KOPT-K1 (cell line): ENCODE results near the gene CAMK2B.

Experiments used
- H3K27ac ChIP-seq: fragments of 200-600 bp; sonication (generic); 2 replicates; pipeline ENCODE4 v1.5.1; 2016; ENCODE audit warnings: antibody characterized with exemption, mild to moderate bottlenecking, low read depth, low read length; ENCODE audit not compliant: poor library complexity, severe bottlenecking
- H3K36me3 ChIP-seq: fragments of 200-600 bp; sonication (generic); 2 replicates; pipeline ENCODE4 v1.5.1; 2017; ENCODE audit warnings: antibody characterized with exemption, mild to moderate bottlenecking, low read length, moderate library complexity; ENCODE audit not compliant: insufficient read depth
- H3K9me3 ChIP-seq: fragments of 200-600 bp; sonication (generic); 2 replicates; pipeline ENCODE4 v1.5.1; 2017; ENCODE audit warnings: antibody characterized with exemption, low read length, mild to moderate bottlenecking; ENCODE audit not compliant: insufficient read depth, poor library complexity, severe bottlenecking

Gene CAMK2B

GRCh38 chr7:44279286-44279685 is 46.1 kb downstream of the CAMK2B start:
- Histone ChIP-seq H3K9me3 (no peaks in the 10 kb centered on the region), H3K27ac (no peak overlapping the region), H3K36me3 (no peaks in the 10 kb centered on the region)

GRCh38 chr7:44278451-44279161 is 46.8 kb downstream of the CAMK2B start:
- Histone ChIP-seq H3K27ac (no peak overlapping the region), H3K36me3 (no peaks in the 10 kb centered on the region), H3K9me3 (no peaks in the 10 kb centered on the region)

- no peaks in the 10 kb centered on the region for H3K9me3 ChIP-seq
- no peak overlapping the region for H3K27ac ChIP-seq
- no peaks in the 10 kb centered on the region for H3K36me3 ChIP-seq
These were observed 47.5 kb downstream of the CAMK2B start for GRCh38 chr7:44277851-44278250.

- no peak overlapping the region for H3K27ac ChIP-seq
- H3K36me3 ChIP-seq: no peaks in the 10 kb centered on the region
These were observed 48.0 kb downstream of the CAMK2B start for GRCh38 chr7:44277391-44277790.

GRCh38 chr7:44276571-44277221 is 48.7 kb downstream of the CAMK2B start:
- no peaks in the 10 kb centered on the region for H3K36me3 ChIP-seq
- H3K27ac ChIP-seq: no peak overlapping the region
- no peaks in the 10 kb centered on the region for H3K9me3 ChIP-seq

More at GRCh38 chr7:44277391-44277790, 48.0 kb downstream of the CAMK2B start:
- no peaks in the 10 kb centered on the region for H3K9me3 ChIP-seq

- H3K9me3 ChIP-seq: no peaks in the 10 kb centered on the region
- H3K36me3 ChIP-seq: no peaks in the 10 kb centered on the region
- H3K27ac ChIP-seq: no peak overlapping the region
These were observed 49.3 kb downstream of the CAMK2B start for GRCh38 chr7:44275957-44276570.

- no peaks in the 10 kb centered on the region for H3K36me3 ChIP-seq
- no peaks in the 10 kb centered on the region for H3K9me3 ChIP-seq
- H3K27ac ChIP-seq: no peak overlapping the region
These were observed 50.2 kb downstream of the CAMK2B start for GRCh38 chr7:44275146-44275545.

- H3K27ac ChIP-seq: no peak overlapping the region
- H3K36me3 ChIP-seq: no peaks in the 10 kb centered on the region
- H3K9me3 ChIP-seq: no peaks in the 10 kb centered on the region
These were observed 50.8 kb downstream of the CAMK2B start for GRCh38 chr7:44274623-44274975.

- Histone ChIP-seq H3K36me3 (no peaks in the 10 kb centered on the region), H3K9me3 (no peaks in the 10 kb centered on the region), H3K27ac (no peak overlapping the region)
These were observed 51.4 kb downstream of the CAMK2B start for GRCh38 chr7:44273681-44274622.

GRCh38 chr7:44272981-44273380 is 52.4 kb downstream of the CAMK2B start:
- Histone ChIP-seq H3K27ac (no peak overlapping the region), H3K9me3 (no peaks in the 10 kb centered on the region), H3K36me3 (no peaks in the 10 kb centered on the region)

GRCh38 chr7:44272456-44272855 is 52.9 kb downstream of the CAMK2B start:
- H3K27ac ChIP-seq: no peak overlapping the region
- no peaks in the 10 kb centered on the region for H3K36me3 ChIP-seq
- H3K9me3 ChIP-seq: no peaks in the 10 kb centered on the region

- Histone ChIP-seq H3K9me3 (no peaks in the 10 kb centered on the region), H3K27ac (no peak overlapping the region), H3K36me3 (no peaks in the 10 kb centered on the region)
These were observed 55.4 kb downstream of the CAMK2B start for GRCh38 chr7:44269943-44270493.

- Histone ChIP-seq H3K27ac (no peak overlapping the region), H3K36me3 (no peaks in the 10 kb centered on the region), H3K9me3 (no peaks in the 10 kb centered on the region)
These were observed 56.0 kb downstream of the CAMK2B start for GRCh38 chr7:44269417-44269816.

- Histone ChIP-seq H3K27ac (no peak overlapping the region), H3K36me3 (no peaks in the 10 kb centered on the region), H3K9me3 (no peaks in the 10 kb centered on the region)
These were observed 56.7 kb downstream of the CAMK2B start for GRCh38 chr7:44268671-44269070.
